M059J (cell line): ENCODE data around the gene NAA60. TPM values are rescaled to one million over a fixed set of nuclear protein-coding genes. Genes with fewer than 3 reads are reported as not detected.

ENCODE experiments used
- DNase-seq: peaks from one replicate; pipeline ENCODE4 v3.0.0-alpha.2; 2012; ENCODE audit warnings: low read depth
- total RNA-seq: library from RNA; depleted of rRNA; stranded (reverse); fragments of >200 nt; shearing (Covaris generic); gene quantifications from 2 replicates; pipeline ENCODE4 v1.2.3, GENCODE V29; 2014

Gene NAA60
- total RNA-seq, 1 experiment from 2014 or later: 18.8 TPM

DNA sequence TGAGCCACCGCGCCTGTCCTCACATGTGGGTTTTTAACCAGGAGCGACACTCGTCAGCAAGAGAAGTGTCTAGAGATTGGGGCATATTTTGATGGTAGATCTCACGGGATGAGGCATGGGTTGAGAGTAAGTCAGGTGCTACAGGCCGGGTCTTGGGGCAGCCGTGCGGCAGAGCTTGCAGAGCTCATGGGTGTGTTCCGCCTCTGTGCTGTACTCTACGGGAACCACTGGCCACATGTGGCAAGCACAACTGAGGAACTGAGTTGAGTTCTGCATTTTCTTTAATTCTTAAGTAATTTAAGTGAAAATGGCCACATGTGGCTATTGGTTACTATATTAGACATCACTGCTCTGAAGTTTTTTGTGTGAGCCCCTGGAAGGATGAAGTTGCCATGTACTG lies 66.9 kb downstream of the NAA60 start:
- DNase-seq: no peak

DNA sequence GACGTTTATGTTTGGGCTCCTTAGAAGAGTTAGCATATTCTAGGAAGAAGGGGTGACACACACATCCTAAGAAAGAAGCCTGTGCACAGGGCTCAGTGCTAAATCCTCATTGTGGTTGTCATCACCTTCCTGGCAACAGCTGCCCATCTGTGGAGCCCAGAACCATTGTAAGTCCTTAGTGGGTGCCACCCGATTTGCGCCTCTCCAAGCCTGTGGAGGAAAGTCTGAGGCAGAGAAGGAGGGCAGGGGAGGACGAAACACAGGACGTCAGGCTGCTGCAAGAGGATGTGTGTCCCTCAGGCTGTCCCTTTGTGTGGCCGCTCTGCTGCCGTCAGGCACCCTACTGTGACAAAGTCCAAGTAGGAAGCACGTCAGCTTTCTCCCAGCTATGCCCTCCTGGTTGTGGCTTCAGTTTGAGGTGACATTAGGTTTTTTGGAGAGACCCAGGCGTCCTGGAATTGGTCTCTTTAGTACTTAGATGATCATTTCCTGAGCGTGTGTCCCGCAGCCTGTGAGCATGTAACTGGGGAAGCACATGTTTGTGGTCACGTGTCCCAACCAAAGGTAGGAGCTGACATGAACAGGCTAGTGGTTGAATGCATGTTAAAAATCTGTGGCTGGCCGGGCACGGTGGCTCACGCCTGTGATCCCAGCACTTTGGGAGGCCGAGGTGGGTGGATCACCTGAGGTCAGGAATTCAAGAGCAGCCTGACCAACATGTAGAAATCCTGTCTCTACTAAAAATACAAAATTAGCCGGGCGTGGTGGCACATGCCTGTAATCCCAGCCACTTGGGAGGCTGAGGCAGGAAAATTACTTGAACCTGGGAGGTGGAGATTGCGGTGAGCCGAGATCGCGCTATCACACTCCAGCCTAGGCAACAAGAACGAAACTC lies 68.1 kb downstream of the NAA60 start:
- DNase-seq: no peak

DNA sequence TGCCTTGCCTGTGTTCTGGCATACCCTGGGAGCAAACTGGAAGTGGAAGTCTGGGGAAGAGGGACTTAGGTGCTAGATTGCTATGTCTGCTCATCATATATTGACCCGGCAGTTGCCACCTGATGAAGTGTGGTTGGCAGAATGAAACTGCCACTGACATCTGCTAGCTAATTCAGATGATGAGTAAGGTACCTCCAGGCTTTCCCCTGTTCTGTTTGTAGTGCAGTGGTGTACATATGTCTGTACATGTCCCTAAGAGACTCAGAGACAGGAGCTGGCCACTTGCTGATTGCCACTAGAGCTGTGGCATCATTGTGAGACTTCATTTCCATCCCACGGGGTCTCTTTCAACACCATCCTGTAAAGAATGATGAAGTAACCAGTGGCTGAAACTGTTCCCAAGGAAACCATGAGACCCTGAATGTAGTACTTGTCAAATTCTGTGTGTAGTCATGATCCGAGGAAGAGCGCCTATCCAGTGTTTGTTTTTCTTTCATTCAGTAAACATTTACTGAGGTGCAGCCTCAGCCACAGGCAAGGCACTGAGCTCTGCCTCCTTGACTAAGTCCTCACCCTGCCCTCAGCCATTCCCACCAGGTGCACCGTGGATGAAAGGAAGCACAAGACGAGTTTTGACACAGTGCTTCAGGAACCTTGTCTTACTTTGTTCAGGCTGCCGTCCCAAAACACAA lies 70.6 kb downstream of the NAA60 start:
- DNase-seq: no peak

DNA sequence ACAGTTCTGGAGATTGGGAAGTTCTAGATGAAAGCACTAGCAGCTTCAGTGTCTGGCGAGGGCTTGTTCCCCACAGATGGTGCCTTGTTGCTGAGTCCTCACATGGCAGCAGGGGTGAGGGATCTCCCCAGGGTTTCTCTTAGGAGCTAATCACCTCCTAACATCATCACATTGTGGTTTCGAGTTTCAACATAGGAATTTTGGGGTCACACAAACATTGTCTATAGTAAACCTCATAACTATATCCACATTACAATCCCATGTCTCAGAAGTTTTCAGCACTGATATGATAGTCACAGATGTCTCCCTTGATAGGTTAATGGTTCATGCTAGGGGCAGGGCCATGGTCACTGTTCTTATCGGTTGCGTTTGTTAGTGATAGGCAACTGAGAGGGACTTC lies 71.1 kb downstream of the NAA60 start:
- peak; percentile 70 for DNase-seq

DNA sequence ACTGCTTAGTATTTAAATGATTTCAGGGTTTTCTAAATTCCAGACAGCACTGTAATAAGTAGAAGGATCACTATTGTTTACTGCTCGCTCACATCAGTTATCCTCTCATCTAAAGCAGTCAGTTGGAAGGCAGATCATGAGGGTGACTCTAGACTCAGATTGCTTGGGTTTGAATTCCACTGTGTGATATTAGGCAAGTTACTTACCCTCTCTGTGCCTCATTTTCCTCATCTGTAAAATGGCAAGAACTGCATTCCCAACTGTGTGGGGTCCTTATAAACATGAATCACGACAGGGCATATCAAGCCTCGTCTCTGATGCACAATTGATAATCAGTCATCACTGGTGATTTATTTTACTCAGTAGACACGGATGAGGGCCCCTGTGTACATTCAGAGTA lies 72.4 kb downstream of the NAA60 start:
- no peak for DNase-seq

DNA sequence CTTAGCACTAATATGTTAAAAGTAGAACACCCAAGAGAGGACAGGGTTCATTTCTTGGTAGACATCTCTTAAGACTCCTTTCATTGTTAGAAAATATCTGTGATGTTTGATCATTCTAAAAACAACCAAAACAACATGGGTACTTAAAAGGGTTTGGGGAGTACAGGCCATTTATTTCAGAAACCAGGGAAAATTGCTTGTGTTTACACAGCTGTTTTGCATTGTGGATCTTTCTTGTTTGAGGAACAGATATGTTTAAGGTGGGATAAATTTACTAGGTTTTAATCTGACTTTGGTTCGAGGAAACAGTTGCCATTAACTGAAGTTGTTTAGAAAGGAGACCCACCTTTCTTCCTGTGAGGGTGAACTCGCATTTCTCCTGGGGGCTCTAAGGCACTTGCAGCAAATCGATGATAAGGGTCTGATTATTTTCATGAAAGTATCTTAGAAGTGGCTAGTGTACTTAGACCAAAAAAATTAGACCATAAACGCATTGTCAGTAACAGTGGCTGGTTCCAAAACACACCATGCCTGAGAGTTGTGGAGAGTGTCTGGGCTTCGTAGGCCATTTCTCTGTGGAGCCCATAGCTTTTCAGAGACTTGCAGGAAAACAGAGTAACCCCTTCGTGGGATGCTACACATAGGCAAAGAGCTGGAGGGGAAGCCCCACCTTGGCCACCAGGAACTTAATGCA lies 75.0 kb downstream of the NAA60 start:
- DNase-seq: no peak

DNA sequence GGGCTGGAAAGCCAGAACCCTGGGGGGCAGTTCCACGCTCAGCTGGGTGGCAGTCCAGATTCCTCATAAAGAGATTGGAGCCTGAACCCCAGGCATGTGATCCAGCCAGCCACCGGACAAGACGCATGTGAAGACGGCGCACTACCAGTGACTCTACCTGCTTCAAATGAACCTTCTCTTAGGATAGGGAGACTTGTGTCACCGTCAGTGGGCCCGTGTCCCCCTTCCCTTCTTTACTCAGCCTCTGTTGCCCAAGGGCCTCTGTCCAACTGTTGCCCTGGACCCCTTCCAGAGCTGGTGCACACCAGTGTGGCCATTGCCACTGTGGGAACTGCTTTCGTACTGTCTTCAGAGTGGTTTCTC lies 75.5 kb downstream of the NAA60 start:
- DNase-seq: no peak

DNA sequence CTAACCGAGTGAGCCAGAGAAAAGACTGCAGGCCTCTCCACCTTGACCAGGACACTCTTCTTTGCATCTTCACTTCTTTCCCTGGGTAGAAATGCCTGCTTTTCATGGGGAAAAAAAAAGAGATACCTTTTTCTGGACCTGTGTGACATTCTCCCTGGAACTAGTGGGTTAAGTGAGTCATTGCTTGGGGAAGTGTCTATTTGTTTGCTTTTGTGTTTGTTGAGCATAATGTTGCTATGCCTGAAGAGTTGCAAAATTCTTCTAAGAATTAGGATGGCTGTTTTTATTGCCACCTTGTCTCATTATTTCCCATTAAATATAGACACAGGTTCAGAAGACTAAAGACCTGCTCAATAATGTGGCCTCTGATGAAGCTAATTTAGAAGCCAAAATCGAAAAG lies 76.1 kb downstream of the NAA60 start:
- DNase-seq: peak; percentile 18

DNA sequence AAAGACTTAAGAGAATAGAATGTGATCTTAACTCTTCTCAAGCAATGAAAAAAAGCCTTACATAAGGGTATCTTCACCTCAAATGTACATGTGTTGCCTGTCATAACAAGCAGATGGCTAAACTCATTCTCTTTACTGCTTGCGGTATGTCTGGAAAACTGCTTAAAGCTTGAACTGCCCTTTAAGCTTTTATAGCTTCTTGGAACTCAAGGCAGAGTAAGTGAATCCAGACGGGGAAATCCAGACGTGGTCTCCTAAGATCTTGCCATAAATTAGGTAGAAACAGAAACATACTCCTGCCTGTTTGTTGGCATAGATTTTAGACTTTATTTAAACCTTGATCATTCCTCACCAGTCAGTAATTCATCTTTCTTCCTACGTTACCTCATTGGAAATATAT lies 76.9 kb downstream of the NAA60 start:
- no peak for DNase-seq

DNA sequence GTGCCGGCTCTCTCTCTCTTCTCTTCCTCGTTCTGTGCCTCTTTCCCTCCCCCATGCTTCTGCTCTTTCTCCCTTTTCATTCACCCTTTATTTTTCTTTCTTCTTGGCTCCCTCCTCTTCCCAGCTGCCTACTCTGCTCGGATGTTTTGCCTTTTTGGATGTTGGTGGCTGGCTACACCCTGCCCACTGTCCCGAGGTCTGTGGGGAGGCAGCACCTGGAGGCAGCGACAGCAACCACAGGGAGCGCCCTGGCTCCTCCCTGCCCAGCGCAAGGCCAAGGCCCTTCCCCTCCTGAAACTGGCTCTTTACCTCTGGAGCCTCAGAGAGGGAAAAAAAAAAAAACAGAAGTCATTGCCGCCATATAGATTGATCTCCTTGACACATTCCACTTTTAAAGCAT lies 77.4 kb downstream of the NAA60 start:
- DNase-seq: no peak

DNA sequence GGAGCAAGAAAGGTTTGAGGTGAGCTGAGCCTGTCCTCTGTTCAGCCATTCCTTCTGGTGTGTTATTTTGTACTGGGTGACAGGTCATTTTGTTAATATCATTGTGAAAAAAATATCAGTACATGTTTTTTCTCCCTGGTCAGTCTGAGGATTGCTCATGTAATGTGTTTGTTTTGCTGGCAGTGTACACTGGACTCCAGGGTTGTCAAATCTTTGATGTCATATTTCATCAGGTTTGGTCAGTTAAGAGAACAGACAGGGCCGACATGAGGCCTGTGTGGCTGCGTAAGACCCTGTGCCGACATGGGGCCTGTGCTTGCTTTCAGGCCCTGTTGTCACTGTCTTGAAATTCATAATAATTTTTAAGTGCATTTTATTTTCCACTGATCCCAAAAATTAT lies 79.8 kb downstream of the NAA60 start:
- DNase-seq: no peak

DNA sequence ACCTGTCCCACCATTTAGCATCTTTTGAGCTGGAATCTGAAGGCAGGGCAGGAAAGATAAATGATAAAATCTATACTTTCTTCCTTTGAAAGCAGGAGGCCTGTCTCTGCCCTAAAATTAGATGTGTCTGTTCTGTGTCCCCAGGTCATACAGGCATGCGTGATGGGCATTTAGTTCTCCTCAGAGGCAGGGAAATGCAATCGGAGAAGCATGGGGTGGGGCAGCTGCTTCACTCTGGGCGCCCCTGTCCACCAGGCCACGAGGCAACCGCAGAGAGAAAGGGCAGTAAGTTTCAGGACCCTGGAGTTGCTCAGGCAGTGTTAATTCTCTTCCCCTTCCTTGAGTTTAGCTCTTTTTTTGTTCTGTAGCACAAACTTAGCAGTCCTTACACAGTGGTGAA lies 82.5 kb downstream of the NAA60 start:
- no peak for DNase-seq

DNA sequence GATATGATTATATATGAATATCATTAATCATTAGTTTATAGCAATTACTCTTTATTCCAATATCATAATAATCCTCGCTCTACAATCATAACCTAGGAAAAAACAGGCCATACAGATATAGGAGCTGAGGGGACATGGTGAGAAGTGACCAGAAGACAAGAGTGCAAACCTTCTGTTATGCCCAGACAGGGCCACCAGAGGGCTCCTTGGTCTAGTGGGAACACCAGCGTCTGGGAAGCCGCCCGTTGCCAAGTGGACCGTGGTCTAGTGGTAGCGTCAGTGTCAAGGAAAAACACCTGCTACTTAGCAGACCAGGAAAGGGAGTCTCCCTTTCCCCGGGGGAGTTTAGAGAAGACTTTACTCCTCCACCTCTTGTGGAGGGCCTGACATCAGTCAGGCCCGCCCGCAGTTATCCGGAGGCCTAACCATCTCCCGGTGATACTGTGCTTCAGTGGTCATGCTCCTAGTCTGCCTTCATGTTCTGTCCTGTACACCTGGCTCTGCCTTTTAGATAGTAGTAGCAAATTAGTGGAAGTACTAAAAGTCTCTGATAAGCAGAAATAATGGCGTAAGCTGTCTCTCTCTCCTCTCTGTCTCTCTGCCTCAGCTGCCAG lies 83.8 kb downstream of the NAA60 start:
- DNase-seq: peak; percentile 60

DNA sequence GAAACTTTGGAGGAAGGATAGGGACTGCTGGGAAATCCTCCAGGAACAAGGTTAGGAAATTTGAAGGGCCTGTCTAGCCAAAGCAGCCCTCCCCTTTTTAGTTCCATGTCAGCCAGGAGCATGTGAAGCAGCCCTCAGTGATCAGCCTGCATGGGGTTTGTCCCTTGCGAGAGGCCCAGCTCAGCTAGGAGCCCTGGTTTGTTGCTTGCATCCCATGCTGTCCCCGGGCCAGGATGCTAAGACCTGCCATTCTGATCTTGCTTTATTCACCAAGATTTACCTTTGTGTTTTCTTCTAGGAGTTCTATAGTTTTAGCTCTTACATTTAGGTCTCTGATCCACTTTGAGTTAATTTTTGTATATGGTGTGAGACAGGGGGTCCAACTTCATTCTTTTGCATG lies 84.9 kb downstream of the NAA60 start:
- DNase-seq: no peak

DNA sequence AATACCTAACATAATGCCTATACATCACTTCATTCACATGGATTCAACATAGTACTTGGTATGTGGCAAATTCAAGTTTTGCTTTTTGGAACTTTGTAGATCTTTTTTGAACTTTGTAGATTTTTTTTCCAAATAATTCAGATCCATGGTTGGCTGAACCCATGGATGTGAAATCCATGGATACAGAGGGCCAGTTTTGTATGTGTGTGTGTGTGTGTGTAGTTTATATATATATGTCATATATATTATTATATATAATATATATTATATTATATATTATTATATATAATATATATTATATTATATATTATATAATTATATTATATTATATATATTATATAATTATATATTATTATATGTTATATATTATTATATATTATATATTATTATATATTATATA lies 85.7 kb downstream of the NAA60 start:
- DNase-seq: no peak

DNA sequence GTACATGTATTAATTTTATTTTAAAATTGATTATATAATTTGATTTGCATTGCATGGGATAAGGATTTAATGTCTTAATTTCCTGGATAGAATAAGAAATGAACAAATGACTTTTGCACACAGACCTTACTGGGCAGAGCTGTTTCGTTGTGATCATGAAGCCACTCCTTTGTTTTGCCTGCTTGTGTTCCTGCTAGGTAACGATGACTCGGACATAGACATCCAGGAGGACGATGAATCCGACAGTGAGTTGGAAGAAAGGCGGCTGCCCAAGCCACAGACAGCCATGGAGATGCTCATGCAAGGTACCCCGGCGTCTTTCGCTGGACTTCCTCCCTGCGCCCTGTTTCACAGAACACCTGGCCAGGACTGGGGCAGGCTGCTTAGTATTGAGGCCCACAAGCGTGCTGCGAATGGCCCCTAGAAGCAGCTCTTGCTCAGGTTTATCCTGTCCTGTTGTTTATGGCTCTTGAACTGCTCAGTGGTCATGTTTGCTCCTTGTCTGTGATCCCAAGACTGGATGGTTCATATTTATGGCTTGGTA lies 87.0 kb downstream of the NAA60 start:
- peak; percentile 9 for DNase-seq

DNA sequence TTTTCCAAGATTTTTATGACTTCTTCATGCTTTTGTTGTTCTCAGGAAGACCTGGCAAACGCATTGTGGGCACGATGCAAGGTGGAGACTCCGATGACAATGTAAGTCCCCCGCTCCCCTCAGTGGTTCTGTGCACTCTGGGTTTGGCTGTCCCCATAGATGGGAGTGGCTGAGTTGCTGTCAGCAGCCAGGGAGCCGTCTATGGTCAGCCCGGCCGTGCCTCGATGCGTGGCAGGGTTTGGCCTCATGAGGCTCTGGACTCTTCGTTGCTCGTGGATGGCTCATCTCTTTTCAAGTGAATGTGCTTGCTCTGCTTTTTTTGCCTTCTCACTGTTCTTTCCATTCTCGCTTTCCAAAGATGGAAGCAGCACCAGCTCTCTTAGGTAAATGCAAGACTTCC lies 89.3 kb downstream of the NAA60 start:
- DNase-seq: no peak

DNA sequence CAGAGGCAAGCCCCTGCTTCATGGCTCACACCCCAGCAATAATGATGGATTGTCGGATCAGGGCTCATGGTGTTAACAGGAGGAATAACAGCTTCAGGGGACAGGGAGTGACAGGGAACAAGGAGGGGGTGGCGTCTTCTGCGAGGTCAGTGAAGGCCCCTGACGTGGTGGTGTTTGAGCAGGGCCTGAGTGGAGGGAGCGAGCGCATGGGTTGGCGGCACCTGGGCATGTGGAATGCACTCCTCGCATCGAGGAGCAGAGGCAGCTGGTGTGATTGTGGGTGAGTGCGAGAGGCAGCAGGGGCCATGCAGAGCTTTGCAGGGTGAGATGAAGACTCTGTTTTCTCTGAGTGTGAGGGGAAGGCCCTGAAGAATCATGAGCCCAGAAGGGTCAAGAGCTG lies 90.6 kb downstream of the NAA60 start:
- DNase-seq: no peak

DNA sequence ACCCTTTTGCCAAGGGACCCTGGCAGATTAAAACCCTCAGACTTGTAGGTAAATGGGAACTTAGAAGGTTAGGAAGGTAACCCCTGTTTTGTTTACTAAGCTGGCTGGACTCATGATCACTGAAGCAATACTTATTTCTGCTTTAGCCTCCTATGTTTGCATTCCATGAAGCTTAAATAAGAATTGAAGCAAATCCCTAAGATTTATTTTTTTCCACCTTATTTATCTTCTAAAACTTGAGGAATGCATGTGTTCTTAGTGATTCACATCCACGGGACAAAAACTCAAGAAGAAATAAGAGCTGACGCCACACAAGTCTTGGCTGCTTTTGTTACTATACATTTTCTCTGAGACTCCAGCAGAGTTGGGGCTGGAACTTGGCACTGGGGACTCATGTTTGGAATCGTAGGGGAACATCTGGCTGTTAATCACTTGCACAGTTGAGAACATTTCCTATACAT lies 92.8 kb downstream of the NAA60 start:
- no peak for DNase-seq
